HG03460 (cell line): Measurements from ENCODE around the gene ELFN1.

Source experiments
- ATAC-seq: cut with Tn5 transposase; IDR thresholded peaks from one replicate; pipeline ENCODE4 v1.9.1; 2021; ENCODE audit not compliant: unreplicated experiment

ELFN1 gene

GRCh38 chr7:1738956-1739355 lies 68.9 kb downstream of the ELFN1 start:
- no peak for ATAC-seq

- ATAC-seq = no peak
These were observed 69.5 kb downstream of the ELFN1 start for GRCh38 chr7:1739593-1739992.

GRCh38 chr7:1740214-1740613 lies 70.1 kb downstream of the ELFN1 start:
- no peak for ATAC-seq

DNA sequence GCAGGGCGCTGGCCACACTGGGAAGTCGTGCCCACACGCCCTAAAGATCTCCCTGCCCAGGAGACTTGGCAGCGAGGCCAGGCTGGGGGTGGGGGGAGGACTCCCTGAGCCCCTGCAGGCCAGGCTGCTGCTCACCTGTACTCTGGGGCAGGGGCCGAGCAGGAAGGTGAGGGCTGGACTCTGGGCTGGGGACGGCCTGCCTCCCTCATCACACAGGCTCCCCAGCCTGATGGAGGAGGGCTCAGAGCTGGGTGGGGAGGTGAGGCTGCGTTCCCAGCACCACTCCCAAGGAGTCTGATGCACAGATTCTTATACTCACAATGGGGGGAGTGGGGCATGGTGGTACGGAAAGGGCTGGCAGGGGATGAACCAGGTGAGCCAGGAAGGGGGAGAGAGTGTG lies 71.2 kb downstream of the ELFN1 start:
- no peak for ATAC-seq

DNA sequence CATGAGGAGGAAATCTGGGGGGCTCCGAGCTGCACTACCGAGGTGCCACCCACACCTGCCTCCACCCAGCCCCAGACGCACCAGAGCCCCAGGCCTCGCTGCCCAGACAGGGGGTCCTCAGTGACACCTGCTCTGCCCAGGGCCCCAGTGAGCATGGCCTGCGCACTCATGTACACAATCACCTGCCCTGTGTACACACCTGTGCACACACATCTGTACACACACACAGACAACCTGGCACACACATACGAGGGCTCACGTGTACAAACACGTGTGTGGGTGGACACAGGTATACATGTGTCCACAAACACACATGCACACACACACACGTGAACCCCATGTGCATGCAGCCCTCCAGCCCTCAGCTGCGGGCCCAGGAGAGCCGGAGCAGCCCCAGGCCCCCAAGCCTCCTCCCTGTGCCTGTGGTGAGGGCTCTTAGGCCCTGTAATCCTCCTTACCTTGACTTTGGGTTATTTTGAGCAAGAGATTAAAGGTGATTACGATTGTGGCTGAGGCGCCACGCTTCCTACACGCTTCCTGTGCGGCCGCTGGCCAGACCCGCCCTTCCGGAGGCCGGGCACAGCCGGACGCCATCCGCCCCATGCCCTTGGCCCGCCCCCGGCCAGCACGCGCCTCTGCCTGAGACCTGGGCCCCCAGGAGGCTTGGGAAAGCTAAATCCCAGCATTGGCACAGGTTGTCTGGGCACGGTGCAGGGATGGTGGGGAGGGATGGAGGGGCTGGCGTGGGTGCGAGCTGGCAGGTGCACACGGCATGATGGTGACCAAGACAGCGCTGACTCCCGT lies 71.9 kb downstream of the ELFN1 start:
- no peak for ATAC-seq

- no peak for ATAC-seq
These were observed 72.7 kb downstream of the ELFN1 start for GRCh38 chr7:1742555-1743303.

- ATAC-seq = no peak
These were observed 73.6 kb downstream of the ELFN1 start for GRCh38 chr7:1743481-1744230.

- ATAC-seq = no peak
These were observed 74.4 kb downstream of the ELFN1 start for GRCh38 chr7:1744296-1745017.

- ATAC-seq = no peak
These were observed 75.0 kb downstream of the ELFN1 start for GRCh38 chr7:1745018-1745532.

- no peak for ATAC-seq
These were observed 75.8 kb downstream of the ELFN1 start for GRCh38 chr7:1745576-1746490.

DNA sequence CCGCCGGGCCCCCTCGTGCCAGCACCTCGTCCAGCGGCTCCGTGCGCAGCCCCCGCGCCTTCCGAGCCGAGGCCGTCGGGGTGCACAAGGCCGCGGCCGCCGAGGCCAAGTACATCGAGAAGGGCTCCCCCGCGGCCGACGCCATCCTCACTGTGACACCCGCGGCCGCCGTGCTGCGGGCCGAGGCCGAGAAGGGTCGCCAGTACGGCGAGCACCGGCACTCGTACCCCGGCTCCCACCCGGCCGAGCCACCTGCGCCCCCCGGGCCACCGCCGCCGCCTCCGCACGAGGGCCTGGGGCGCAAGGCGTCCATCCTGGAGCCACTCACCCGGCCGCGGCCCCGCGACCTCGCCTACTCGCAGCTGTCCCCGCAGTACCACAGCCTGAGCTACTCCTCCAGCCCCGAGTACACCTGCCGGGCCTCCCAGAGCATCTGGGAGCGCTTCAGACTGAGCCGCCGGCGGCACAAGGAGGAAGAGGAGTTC lies 76.5 kb downstream of the ELFN1 start:
- ATAC-seq = no peak

DNA sequence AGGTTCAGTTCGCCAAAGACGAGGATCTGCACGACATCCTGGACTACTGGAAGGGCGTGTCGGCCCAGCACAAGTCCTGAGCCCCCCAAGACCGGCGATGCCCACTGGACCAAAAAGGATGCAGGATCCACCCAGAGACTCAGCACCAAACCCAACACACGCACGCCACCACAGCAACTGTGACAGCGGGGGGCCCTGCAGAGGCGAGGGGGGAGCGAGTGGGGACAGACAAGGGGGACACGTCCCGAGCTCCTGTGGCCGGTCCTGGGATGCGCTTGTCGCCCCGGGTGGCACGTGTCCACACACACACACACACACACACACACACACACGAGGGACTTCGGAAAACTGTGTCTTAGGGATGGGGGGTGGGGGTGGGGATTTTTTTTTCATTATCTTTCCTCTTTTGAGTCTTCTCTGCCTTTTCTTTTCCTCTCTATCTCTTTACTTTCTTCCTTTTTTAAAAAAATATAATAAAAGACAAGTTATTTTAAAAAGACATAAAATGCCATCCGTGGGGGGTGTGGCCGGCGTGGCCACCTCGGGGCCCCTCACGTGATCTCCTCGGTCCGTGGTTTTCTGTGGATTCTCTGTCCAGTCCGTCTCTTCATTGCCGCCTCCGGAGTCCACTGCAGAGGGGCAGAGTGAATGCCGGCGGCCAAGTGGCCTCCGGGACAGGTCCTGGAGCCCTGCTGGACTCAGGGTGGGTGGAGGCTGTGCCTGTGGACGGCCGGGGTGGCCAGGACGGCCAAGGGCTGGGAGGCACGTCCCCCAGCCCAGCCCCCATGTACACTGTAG lies 77.1 kb downstream of the ELFN1 start:
- no peak for ATAC-seq

GRCh38 chr7:1748076-1748838 lies 78.2 kb downstream of the ELFN1 start:
- ATAC-seq = no peak

DNA sequence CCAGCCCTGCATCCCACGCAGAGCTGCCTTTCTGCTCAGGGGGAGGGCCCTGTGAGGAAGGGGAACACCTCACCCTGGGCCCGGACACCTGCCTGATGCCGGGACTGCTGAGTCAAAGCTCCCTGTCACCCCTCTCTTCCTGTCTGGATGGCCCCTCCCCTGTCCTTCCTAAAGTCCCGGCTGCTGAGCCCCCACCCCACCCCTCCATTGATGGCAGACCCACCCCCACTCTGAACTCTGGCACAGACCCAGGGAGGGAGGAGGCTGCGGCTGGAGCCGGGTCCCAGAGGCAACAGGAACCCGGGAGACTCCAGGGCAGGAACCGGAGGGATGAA lies 78.7 kb downstream of the ELFN1 start:
- ATAC-seq = no peak

GRCh38 chr7:1749351-1749863 lies 79.3 kb downstream of the ELFN1 start:
- no peak for ATAC-seq

DNA sequence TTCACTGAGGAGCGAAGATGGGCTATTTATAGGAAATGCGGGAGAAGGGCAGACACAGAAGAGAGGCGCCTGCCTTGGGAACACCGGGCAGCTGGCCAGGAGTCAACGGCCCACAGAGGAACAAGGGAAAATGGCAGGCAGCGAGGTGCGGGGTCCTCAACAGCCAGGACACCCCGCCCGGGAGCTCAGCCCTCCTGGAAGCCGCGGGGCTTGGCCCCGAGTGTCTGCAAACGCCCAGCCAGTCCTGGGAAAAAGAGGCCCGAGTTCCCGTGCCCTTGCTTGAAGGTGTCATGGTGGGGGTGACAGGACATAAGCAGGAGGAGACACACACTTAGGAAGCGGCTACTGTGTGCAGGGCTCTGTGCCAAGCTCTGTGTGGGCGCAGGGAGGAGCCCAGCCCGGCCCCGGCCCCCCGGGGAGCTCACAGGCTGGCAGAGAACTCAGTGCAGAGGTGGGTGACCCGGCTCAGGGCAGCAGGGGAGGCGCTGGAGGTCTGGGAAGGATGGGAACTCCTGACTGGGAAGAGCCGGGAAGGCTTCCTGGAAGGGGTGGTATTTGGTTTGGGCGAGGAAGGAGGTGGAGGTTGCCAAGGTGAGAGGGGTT lies 79.9 kb downstream of the ELFN1 start:
- no peak for ATAC-seq

GRCh38 chr7:1750541-1751021 lies 80.5 kb downstream of the ELFN1 start:
- ATAC-seq = no peak
